ENCODE data around the gene LRR1.

Gene LRR1

GRCh38 chr14:49620182-49621113 lies 21.7 kb downstream of the LRR1 start, which contains the start of the genes MGAT2 and RPL36AL (continued):
- no peak for TF ChIP-seq ZNF704 (tag by site-specific recombination; IDR thresholded peaks at IDR 0.05)
- TF ChIP-seq ZNF600 (tag by site-specific recombination; IDR thresholded peaks at IDR 0.05) = peak; percentile 59
- peak; percentile 73 for TF ChIP-seq ZBTB17 (tag by site-specific recombination; IDR thresholded peaks at IDR 0.05)
- TF ChIP-seq ZNF658 (tag by site-specific recombination; IDR thresholded peaks at IDR 0.05) = no peak
- 0 out of 2 replicates have a peak, but pooled peaks have one; percentile 7 for TF ChIP-seq ZBTB6 (tag by site-specific recombination; IDR thresholded peaks at IDR 0.05)
- TF ChIP-seq SP2 (tag by site-specific recombination; IDR thresholded peaks at IDR 0.05) = peak; percentile 89
- 0 out of 2 replicates have a peak, but pooled peaks have one; percentile 28 for TF ChIP-seq ZNF596 (tag by site-specific recombination; IDR thresholded peaks at IDR 0.05)
- TF ChIP-seq ZNF335 (tag by site-specific recombination; conservative IDR thresholded peaks at IDR 0.05) = peak; percentile 87
- no peak for TF ChIP-seq ZNF626 (tag by site-specific recombination; IDR thresholded peaks at IDR 0.05)
- TF ChIP-seq ZNF324 (tag by site-specific recombination; IDR thresholded peaks at IDR 0.05) = peak; percentile 47; the same call in 1 of the 2 replicates
- no peak for TF ChIP-seq ZNF354C (tag by site-specific recombination; IDR thresholded peaks at IDR 0.05; ENCODE audit: borderline replicate concordance, low read depth)
- TF ChIP-seq ZNF350 (tag by site-specific recombination; IDR thresholded peaks at IDR 0.05) = no peak
- peak; percentile 55 for TF ChIP-seq SP3 (tag by site-specific recombination; IDR thresholded peaks at IDR 0.05)
- TF ChIP-seq ZNF610 (tag by site-specific recombination; IDR thresholded peaks at IDR 0.05; ENCODE audit: borderline replicate concordance) = no peak; the same call in 1 of the 2 replicates
- TF ChIP-seq PATZ1 (tag by site-specific recombination; IDR thresholded peaks at IDR 0.05) = peak; percentile 45; the same call in 1 of the 2 replicates
- TF ChIP-seq ZBTB1 (tag by site-specific recombination; IDR thresholded peaks at IDR 0.05) = peak; percentile 97
- no peak for TF ChIP-seq MEIS1 (CRISPR knock-in tag; IDR thresholded peaks at IDR 0.05; ENCODE audit: borderline replicate concordance)
- TF ChIP-seq ZNF501 (tag by site-specific recombination; IDR thresholded peaks at IDR 0.05) = peak; percentile 44
- TF ChIP-seq ZSCAN30 (tag by site-specific recombination; IDR thresholded peaks at IDR 0.05) = peak; percentile 34; the same call in 1 of the 2 replicates
- TF ChIP-seq ZSCAN18 (tag by site-specific recombination; IDR thresholded peaks at IDR 0.05) = no peak
- 0 out of 2 replicates have a peak, but pooled peaks have one; percentile 14 for TF ChIP-seq GFI1B (tag by site-specific recombination; IDR thresholded peaks at IDR 0.05)
- TF ChIP-seq ZBTB48 (tag by site-specific recombination; IDR thresholded peaks at IDR 0.05) = peak; percentile 18; the same call in 1 of the 2 replicates
- 0 out of 2 replicates have a peak, but pooled peaks have one; percentile 6 for TF ChIP-seq ZFHX2 (tag by site-specific recombination; conservative IDR thresholded peaks at IDR 0.05)
- no peak for TF ChIP-seq ZNF514 (tag by site-specific recombination; IDR thresholded peaks at IDR 0.05)
- TF ChIP-seq OSR2 (tag by site-specific recombination; IDR thresholded peaks at IDR 0.05) = no peak
- TF ChIP-seq ZNF280D (tag by site-specific recombination; IDR thresholded peaks at IDR 0.05) = no peak
- no peak for TF ChIP-seq ZNF473 (tag by site-specific recombination; IDR thresholded peaks at IDR 0.05)

All from HEK293 (cell line).